ENCODE measurements around the gene MAP3K7CL. TPM values are rescaled to one million over a fixed set of nuclear protein-coding genes. Genes with fewer than 3 reads are reported as not detected.

The MAP3K7CL gene
- total and polyA plus RNA-seq, 4 donors: 1.4 to 3.5 (median 3.1) TPM

- H3K27ac ChIP-seq (ENCODE audit: low read depth in 1 of 2, low read length in 2 of 2): peak overlapping the region; percentile 91 to 92
- H3K36me3 ChIP-seq (ENCODE audit: control insufficient read depth in 4 of 4, insufficient read depth in 3 of 4, low read depth in 1 of 4, low read length in 3 of 4): no peaks in the 10 kb centered on the region
- no peak for DNase-seq (ENCODE audit: low spot score)
- H3K4me3 ChIP-seq (ENCODE audit: low read depth in 1 of 3, low read length in 3 of 3): no peak overlapping the region
- no peak for TF ChIP-seq EGR1 (IDR thresholded peaks at IDR 0.05; ENCODE audit: low read depth in 2 of 2)
- no peak for TF ChIP-seq YY1 (IDR thresholded peaks at IDR 0.05)
- no peak for TF ChIP-seq SP1 (IDR thresholded peaks at IDR 0.05)
- no peak for TF ChIP-seq HNF4A (conservative IDR thresholded peaks at IDR 0.05)
- TF ChIP-seq ATF3 (IDR thresholded peaks at IDR 0.05): no peak
- TF ChIP-seq REST (IDR thresholded peaks at IDR 0.05): no peak
- no peak for TF ChIP-seq NR2F2 (IDR thresholded peaks at IDR 0.05)
- no peak for TF ChIP-seq HNF4G (IDR thresholded peaks at IDR 0.05)
- TF ChIP-seq TAF1 (conservative IDR thresholded peaks at IDR 0.05): no peak
- H3K9me3 ChIP-seq (ENCODE audit: control insufficient read depth in 4 of 4, low read length in 3 of 4): no peaks in the 10 kb centered on the region
- WGBS: 97% methylated on average over 4 of the region's 4 CpGs
- H3K4me1 ChIP-seq (ENCODE audit: control insufficient read depth in 4 of 4, insufficient read depth in 4 of 4, low read length in 3 of 4): peaks cover 9 to 78% (median 17%) of the 10 kb centered on the region in 4 donors
- H3K27me3 ChIP-seq (ENCODE audit: control insufficient read depth in 4 of 4, insufficient read depth in 4 of 4, low read length in 3 of 4): no peaks in the 10 kb centered on the region
- no peak overlapping the region for H3K9ac ChIP-seq (ENCODE audit: low read depth in 1 of 2, low read length in 2 of 2)
Observed at GRCh38 chr21:29185633-29186032, 55.2 kb downstream of the MAP3K7CL start.

GRCh38 chr21:29186246-29186645, 55.8 kb downstream of the MAP3K7CL start:
- Histone ChIP-seq H3K4me3 (ENCODE audit: low read depth in 1 of 3, low read length in 3 of 3) (no peak overlapping the region), H3K27ac (ENCODE audit: low read depth in 1 of 2, low read length in 2 of 2) (peak overlapping the region in 1 of 2 donors; percentile 91), H3K9ac (ENCODE audit: low read depth in 1 of 2, low read length in 2 of 2) (no peak overlapping the region), H3K27me3 (ENCODE audit: control insufficient read depth in 4 of 4, insufficient read depth in 4 of 4, low read length in 3 of 4) (no peaks in the 10 kb centered on the region), H3K4me1 (ENCODE audit: control insufficient read depth in 4 of 4, insufficient read depth in 4 of 4, low read length in 3 of 4) (peaks cover 9 to 84% (median 19%) of the 10 kb centered on the region in 4 donors), H3K9me3 (ENCODE audit: control insufficient read depth in 4 of 4, low read length in 3 of 4) (no peaks in the 10 kb centered on the region), H3K36me3 (ENCODE audit: control insufficient read depth in 4 of 4, insufficient read depth in 3 of 4, low read depth in 1 of 4, low read length in 3 of 4) (no peaks in the 10 kb centered on the region)
- TF ChIP-seq RXRA (IDR thresholded peaks at IDR 0.05): no peak
- DNase-seq (ENCODE audit: low spot score): no peak

- 34% methylated on average over 2 of the region's 2 CpGs for WGBS
- no peaks in the 10 kb centered on the region for H3K9me3 ChIP-seq (ENCODE audit: control insufficient read depth in 4 of 4, low read length in 3 of 4)
- no peaks in the 10 kb centered on the region for H3K36me3 ChIP-seq (ENCODE audit: control insufficient read depth in 4 of 4, insufficient read depth in 3 of 4, low read depth in 1 of 4, low read length in 3 of 4)
- no peak overlapping the region for H3K9ac ChIP-seq (ENCODE audit: low read depth in 1 of 2, low read length in 2 of 2)
- H3K27me3 ChIP-seq (ENCODE audit: control insufficient read depth in 4 of 4, insufficient read depth in 4 of 4, low read length in 3 of 4): no peaks in the 10 kb centered on the region
- DNase-seq (ENCODE audit: low spot score): no peak
- H3K4me3 ChIP-seq (ENCODE audit: low read depth in 1 of 3, low read length in 3 of 3): no peak overlapping the region
- H3K4me1 ChIP-seq (ENCODE audit: control insufficient read depth in 4 of 4, insufficient read depth in 4 of 4, low read length in 3 of 4): peaks cover 9 to 76% (median 18%) of the 10 kb centered on the region in 4 donors
- peak overlapping the region; percentile 91 for H3K27ac ChIP-seq (ENCODE audit: low read depth in 1 of 2, low read length in 2 of 2)
- TF ChIP-seq JUND (IDR thresholded peaks at IDR 0.05) (peak; percentile 98 to 99), FOXA1 (IDR thresholded peaks at IDR 0.05) (no peak), MAX (IDR thresholded peaks at IDR 0.05) (peak; percentile 42), TAF1 (conservative IDR thresholded peaks at IDR 0.05) (no peak), YY1 (IDR thresholded peaks at IDR 0.05) (peak; percentile 69), HNF4G (IDR thresholded peaks at IDR 0.05) (peak; percentile 49), ZBTB33 (IDR thresholded peaks at IDR 0.05) (peak; percentile 35), CTCF (IDR thresholded peaks at IDR 0.05; ENCODE audit: low read depth, low read length, missing input control) (no peak), SP1 (IDR thresholded peaks at IDR 0.05) (peak; percentile 55), ATF3 (IDR thresholded peaks at IDR 0.05) (peak; percentile 97), GABPA (IDR thresholded peaks at IDR 0.05 in 1 of 2, conservative IDR thresholded peaks at IDR 0.05 in 1 of 2) (no peak), REST (IDR thresholded peaks at IDR 0.05) (peak; percentile 28)
Observed at GRCh38 chr21:29187944-29188343, 57.5 kb downstream of the MAP3K7CL start.
